Measurements from ENCODE around the gene VWC2L. TPM values are rescaled to one million over a fixed set of nuclear protein-coding genes. Genes with fewer than 3 reads are reported as not detected.

Gene VWC2L
- total RNA-seq, 1 donor from 2014 or later: not detected

GRCh38 chr2:214537929-214538328, 127.1 kb downstream of the VWC2L start:
- Mint-ChIP-seq H3K36me3 (ENCODE audit: low read depth, unreplicated experiment) (no peaks in the 10 kb centered on the region), H3K4me3 (ENCODE audit: unreplicated experiment) (no peak overlapping the region), H3K27me3 (ENCODE audit: unreplicated experiment) (no peaks in the 10 kb centered on the region), H3K27ac (ENCODE audit: unreplicated experiment) (no peak overlapping the region), H3K4me1 (ENCODE audit: unreplicated experiment) (no peaks in the 10 kb centered on the region), H3K9me3 (ENCODE audit: unreplicated experiment) (no peaks in the 10 kb centered on the region)
- TF ChIP-seq, protein P1, sequence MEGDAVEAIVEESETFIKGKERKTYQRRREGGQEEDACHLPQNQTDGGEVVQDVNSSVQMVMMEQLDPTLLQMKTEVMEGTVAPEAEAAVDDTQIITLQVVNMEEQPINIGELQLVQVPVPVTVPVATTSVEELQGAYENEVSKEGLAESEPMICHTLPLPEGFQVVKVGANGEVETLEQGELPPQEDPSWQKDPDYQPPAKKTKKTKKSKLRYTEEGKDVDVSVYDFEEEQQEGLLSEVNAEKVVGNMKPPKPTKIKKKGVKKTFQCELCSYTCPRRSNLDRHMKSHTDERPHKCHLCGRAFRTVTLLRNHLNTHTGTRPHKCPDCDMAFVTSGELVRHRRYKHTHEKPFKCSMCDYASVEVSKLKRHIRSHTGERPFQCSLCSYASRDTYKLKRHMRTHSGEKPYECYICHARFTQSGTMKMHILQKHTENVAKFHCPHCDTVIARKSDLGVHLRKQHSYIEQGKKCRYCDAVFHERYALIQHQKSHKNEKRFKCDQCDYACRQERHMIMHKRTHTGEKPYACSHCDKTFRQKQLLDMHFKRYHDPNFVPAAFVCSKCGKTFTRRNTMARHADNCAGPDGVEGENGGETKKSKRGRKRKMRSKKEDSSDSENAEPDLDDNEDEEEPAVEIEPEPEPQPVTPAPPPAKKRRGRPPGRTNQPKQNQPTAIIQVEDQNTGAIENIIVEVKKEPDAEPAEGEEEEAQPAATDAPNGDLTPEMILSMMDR (IDR thresholded peaks at IDR 0.05; ENCODE audit: unreplicated experiment): no peak
- no peak for DNase-seq (ENCODE audit: low spot score)

DNA sequence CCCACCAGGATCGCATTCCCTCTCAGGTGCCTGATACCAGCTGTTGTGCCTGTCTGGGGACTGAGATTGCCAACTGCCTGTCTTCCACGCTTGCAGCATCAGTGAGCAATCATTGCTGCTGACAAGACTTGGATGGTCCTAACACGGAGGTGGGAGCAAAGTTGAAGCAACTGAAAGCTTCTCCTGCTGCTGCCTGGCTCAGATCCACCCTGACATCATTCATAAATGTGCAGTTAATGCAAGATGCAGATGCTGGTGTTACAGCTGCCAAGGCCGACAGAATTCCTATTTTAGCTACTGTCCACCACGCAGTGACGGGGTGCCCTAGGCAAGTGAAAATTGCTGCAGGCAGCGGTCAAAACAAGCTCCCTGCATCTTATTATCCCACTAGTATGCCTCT, 131.4 kb downstream of the VWC2L start:
- H3K4me3 Mint-ChIP-seq (ENCODE audit: unreplicated experiment): no peak overlapping the region
- no peaks in the 10 kb centered on the region for H3K4me1 Mint-ChIP-seq (ENCODE audit: unreplicated experiment)
- TF ChIP-seq, protein P1 (IDR thresholded peaks at IDR 0.05; ENCODE audit: unreplicated experiment): no peak
- no peaks in the 10 kb centered on the region for H3K36me3 Mint-ChIP-seq (ENCODE audit: low read depth, unreplicated experiment)
- H3K27ac Mint-ChIP-seq (ENCODE audit: unreplicated experiment): no peak overlapping the region
- DNase-seq (ENCODE audit: low spot score): no peak
- H3K9me3 Mint-ChIP-seq (ENCODE audit: unreplicated experiment): no peaks in the 10 kb centered on the region
- H3K27me3 Mint-ChIP-seq (ENCODE audit: unreplicated experiment): no peaks in the 10 kb centered on the region

- TF ChIP-seq, protein P1 (IDR thresholded peaks at IDR 0.05; ENCODE audit: unreplicated experiment): no peak
- Mint-ChIP-seq H3K36me3 (ENCODE audit: low read depth, unreplicated experiment) (no peaks in the 10 kb centered on the region), H3K4me1 (ENCODE audit: unreplicated experiment) (no peaks in the 10 kb centered on the region), H3K9me3 (ENCODE audit: unreplicated experiment) (no peaks in the 10 kb centered on the region), H3K27me3 (ENCODE audit: unreplicated experiment) (no peaks in the 10 kb centered on the region), H3K27ac (ENCODE audit: unreplicated experiment) (no peak overlapping the region), H3K4me3 (ENCODE audit: unreplicated experiment) (no peak overlapping the region)
- DNase-seq (ENCODE audit: low spot score): no peak
Measured at GRCh38 chr2:214542866-214543265, 132.0 kb downstream of the VWC2L start.

- Mint-ChIP-seq H3K4me3 (ENCODE audit: unreplicated experiment) (no peak overlapping the region), H3K4me1 (ENCODE audit: unreplicated experiment) (no peaks in the 10 kb centered on the region), H3K27me3 (ENCODE audit: unreplicated experiment) (no peaks in the 10 kb centered on the region), H3K36me3 (ENCODE audit: low read depth, unreplicated experiment) (no peaks in the 10 kb centered on the region), H3K9me3 (ENCODE audit: unreplicated experiment) (no peaks in the 10 kb centered on the region), H3K27ac (ENCODE audit: unreplicated experiment) (no peak overlapping the region)
- TF ChIP-seq, protein P1 (IDR thresholded peaks at IDR 0.05; ENCODE audit: unreplicated experiment): no peak
- DNase-seq (ENCODE audit: low spot score): no peak
Measured at GRCh38 chr2:214543386-214543955, 132.6 kb downstream of the VWC2L start.

DNA sequence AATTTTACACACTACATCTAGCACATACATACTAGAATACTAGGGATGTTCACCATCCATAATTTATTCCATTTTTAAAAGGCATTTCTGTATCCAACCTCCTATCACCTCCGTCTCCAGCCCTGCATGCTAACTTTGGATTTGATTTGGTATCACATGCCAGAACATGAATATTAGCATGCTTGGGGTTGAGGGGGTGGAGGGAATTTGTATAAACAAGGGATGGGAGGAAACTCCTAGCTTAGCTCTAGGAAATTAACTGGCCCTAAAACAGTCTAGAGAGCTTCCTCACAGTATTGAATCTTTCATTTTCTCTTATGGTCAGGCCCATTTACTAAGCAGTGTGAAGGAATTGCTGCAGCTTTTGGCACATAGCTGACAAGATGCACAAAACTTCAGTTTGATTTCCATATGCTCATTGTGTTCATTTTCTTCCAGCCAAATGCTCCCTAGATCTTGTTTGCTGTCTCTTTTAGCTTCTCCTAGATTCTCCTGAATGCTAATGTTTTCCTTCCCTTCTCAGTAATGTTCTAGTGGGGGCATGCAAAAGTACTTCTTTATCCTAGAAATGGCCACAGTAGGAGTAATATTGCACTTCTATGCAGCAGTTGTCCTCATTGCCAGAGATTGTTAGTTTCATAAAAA, 135.2 kb downstream of the VWC2L start:
- H3K9me3 Mint-ChIP-seq (ENCODE audit: unreplicated experiment): no peaks in the 10 kb centered on the region
- no peaks in the 10 kb centered on the region for H3K4me1 Mint-ChIP-seq (ENCODE audit: unreplicated experiment)
- H3K36me3 Mint-ChIP-seq (ENCODE audit: low read depth, unreplicated experiment): no peaks in the 10 kb centered on the region
- TF ChIP-seq, protein P1 (IDR thresholded peaks at IDR 0.05; ENCODE audit: unreplicated experiment): no peak
- no peak for DNase-seq (ENCODE audit: low spot score)
- H3K27ac Mint-ChIP-seq (ENCODE audit: unreplicated experiment): no peak overlapping the region
- H3K4me3 Mint-ChIP-seq (ENCODE audit: unreplicated experiment): no peak overlapping the region
- no peaks in the 10 kb centered on the region for H3K27me3 Mint-ChIP-seq (ENCODE audit: unreplicated experiment)
